ENCODE measurements around the gene TRIM23.

GRCh38 chr5:65556718-65557117 lies 67.4 kb downstream of the TRIM23 start:
- TF ChIP-seq CTCF (IDR thresholded peaks at IDR 0.05; ENCODE audit: borderline replicate concordance, extremely low read depth, low read length, poor library complexity, severe bottlenecking) = no peak
- no peak for TF ChIP-seq EZH2 (IDR thresholded peaks at IDR 0.05; ENCODE audit: borderline replicate concordance, low read depth, low read length, severe bottlenecking)

All from DND-41 (cell line).